Dermis lymphatic vessel endothelial cell (primary cell): ENCODE data around the gene C1orf141. TPM values are rescaled to one million over a fixed set of nuclear protein-coding genes. Genes with fewer than 3 reads are reported as not detected.

ENCODE experiments used
- total RNA-seq: library from RNA; depleted of rRNA; stranded (reverse); fragments of >200 nt; gene quantifications from 2 replicates; pipeline ENCODE4 v1.2.1, GENCODE V29; 2014

The C1orf141 gene
- total RNA-seq: not detected in 2 replicates

DNA sequence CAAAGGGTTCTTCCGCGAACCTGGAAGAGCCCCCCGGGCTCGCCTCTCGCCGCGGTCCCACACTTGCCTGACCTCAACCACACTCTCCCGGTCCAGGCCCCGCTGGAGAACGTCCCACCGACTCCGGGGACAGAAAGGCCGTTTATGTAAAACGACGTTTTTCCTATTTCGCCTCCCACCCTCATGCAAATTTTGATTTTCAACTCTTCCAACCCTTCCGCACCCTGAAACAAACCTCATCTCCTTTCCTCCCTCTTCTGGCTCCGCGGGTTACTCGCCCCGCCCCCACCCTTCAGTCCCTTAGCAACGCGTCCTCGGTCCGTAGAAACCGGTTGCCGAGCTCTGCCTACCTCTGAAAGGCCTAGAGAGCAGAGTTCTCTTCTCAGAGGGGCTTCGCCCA lies at the start of gene C1orf141:
Gene C1orf141, minus strand, starts transcription at position 276 of the 400 bp plus-strand sequence. CDS start 7,730 bp downstream, outside the sequence.

DNA sequence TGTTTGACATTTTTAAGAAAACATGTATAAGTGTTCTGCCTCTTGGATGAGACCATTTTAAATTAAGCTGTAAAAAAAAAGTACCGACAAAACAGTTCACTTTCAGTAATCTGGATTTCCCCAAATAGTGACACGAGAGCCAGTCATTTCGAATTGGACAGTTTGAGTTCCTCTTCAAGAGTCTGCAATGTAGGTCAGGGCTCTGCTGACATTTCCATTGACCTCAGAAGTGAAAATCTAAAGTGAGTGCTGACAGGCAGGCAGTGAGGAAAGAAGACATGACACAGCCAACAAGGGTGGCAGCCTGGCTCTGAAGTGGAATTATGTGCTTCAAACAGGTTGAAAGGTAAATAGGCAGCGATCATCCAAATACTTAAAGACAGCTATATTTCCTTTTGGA lies 31.4 kb upstream of the C1orf141 start, which contains the start of gene IL23R:
Gene IL23R, plus strand, starts transcription at position 259 of the 400 bp plus-strand sequence. CDS start 1,667 bp downstream, outside the sequence.

DNA sequence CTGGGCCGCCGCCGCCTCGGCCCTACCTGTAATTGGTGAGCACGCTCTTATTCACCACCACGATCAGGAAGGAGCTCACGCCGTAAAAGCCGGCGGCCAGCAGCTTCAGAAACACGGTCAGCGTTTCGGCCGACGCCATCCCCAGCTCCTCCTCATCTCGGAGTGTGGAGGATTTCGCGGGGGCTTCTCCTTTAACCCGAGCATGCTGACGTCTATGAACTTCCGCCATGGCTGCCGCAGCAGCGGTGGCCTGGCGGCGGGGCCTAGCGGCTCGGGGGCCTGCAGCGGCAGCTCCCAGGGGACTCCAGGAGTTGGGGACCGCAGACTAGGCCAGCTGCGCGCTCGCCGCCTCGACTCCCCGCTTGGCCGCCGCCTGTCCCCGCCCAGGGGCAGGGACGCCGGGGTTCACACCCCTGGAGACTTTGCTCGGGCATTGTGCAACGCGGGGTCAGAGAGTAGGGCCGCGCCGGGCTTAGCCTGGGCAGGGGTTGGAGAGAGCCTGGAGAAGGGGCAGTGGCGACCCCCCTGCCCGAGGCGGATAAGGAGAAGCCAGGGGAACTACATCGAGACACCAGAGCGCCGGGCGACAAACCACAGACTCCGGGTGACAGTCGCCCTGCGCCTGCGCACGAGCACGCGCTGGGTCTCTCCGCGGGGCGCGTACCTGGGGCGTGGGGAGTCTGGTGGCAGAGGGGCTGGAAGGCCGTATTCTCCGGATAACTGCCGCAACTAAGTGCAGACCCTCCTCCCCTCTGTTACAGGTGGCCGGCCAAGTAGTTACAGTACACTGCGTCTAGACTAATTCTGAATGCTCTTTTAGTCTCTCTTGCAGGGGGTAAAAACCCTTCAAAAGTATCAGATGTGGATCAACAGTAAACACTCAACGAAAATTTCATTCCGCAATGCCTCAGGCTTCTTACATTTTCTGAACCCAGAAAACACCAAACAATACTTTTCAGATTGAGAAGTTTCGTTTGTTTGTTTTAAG lies 80.7 kb downstream of the C1orf141 start, which contains the start of gene SLC35D1:
Gene SLC35D1, minus strand, starts transcription at position 364 of the 988 bp plus-strand sequence. Its CDS starts 135 bp downstream, at position 229.

Other genes with a start within 250 kb of the C1orf141 start
- 2.9 and 4.5 TPM in 2 replicates for gene DNAI4, start 210.1 kb downstream of the C1orf141 start, total RNA-seq
- 28.4 and 29.9 TPM in 2 replicates for gene MIER1, start 210.0 kb downstream of the C1orf141 start, total RNA-seq
- gene SLC35D1, start 80.8 kb downstream of the C1orf141 start, total RNA-seq: 3.4 and 5.4 TPM in 2 replicates
- not detected in 2 replicates for gene IL23R, start 31.5 kb upstream of the C1orf141 start, total RNA-seq
- gene IL12RB2, start 172.9 kb upstream of the C1orf141 start, total RNA-seq: 0.11 TPM in 1 of 2 replicates, not detected in the other